ENCODE results near the gene PRND. TPM values are rescaled to one million over a fixed set of nuclear protein-coding genes. Genes with fewer than 3 reads are reported as not detected.

The PRND gene
- total and polyA plus RNA-seq, 2 donors (not counting 3 experiments of a cell fraction or from before 2014, with no cell fraction given), result 0.18 TPM; not detected in 1

GRCh38 chr20:4691753-4692152 lies 30.0 kb upstream of the PRND start:
- peaks cover 3% of the 10 kb centered on the region for H4K20me1 ChIP-seq (replicated peaks; ENCODE audit: control insufficient read depth, extremely low read depth, insufficient read depth, low read length)
- BruUV-seq (replicated peaks), result no TSS peak
- H3K9me1 ChIP-seq (replicated peaks; ENCODE audit: control insufficient read depth, extremely low read depth, insufficient read depth, low read length), result no peaks in the 10 kb centered on the region
- no peaks in the 10 kb centered on the region for H3K27me3 ChIP-seq (ENCODE audit: control insufficient read depth in 2 of 2, insufficient read depth in 2 of 2, low read length in 2 of 2)
- H3K27ac ChIP-seq (ENCODE audit: insufficient read depth, low read depth, low read length), result no peak overlapping the region
- H3K4me2 ChIP-seq (ENCODE audit: insufficient read depth, low read length), result no peak overlapping the region
- H3K36me3 ChIP-seq (ENCODE audit: control insufficient read depth in 2 of 2, extremely low read depth in 1 of 2, insufficient read depth in 2 of 2, low read length in 2 of 2), result peaks cover 0 to 6% of the 10 kb centered on the region in 2 experiments
- dilution Hi-C loops (cut with MboI; ENCODE audit: extremely low pct_ligation_motif_present, low sequenced_read_pairs), result no loop called here
- no peak overlapping the region for H3K9ac ChIP-seq (replicated peaks; ENCODE audit: extremely low read depth, insufficient read depth, low read length)
- CTCF ChIA-PET, result interaction anchor here (0.9 to 1.4 kb wide), 2 partner anchors 12 to 78 kb away, joined by 3 to 11 read pairs; no protein-coding TSS in a partner anchor
- intact Hi-C loops (cut with micrococcal nuclease), result no loop called here
- no peak overlapping the region for H3K4me3 ChIP-seq (replicated peaks in 1 of 3; ENCODE audit: insufficient read depth in 1 of 3, low read depth in 1 of 3, low read length in 3 of 3)
- H3K79me2 ChIP-seq (ENCODE audit: control insufficient read depth, insufficient read depth, low read length), result peaks cover 97% of the 10 kb centered on the region
- no peak overlapping the region for H2AFZ ChIP-seq (ENCODE audit: low read depth, low read length)
- peaks cover 15% of the 10 kb centered on the region for H3K4me1 ChIP-seq (ENCODE audit: control insufficient read depth, extremely low read depth, insufficient read depth, low read length)
- peak; percentile 21 for DNase-seq (ENCODE audit: low read depth, low spot score)
- TF ChIP-seq FOS (IDR thresholded peaks at IDR 0.05; ENCODE audit: borderline replicate concordance, insufficient read depth, low read length) (no peak), EZH2 (IDR thresholded peaks at IDR 0.05; ENCODE audit: borderline replicate concordance, low read depth, low read length, severe bottlenecking) (no peak), POLR2AphosphoS5 (IDR thresholded peaks at IDR 0.05; ENCODE audit: insufficient read depth, low read depth, low read length) (no peak), JUN (IDR thresholded peaks at IDR 0.05; ENCODE audit: borderline replicate concordance, insufficient read depth, insufficient read length, low read depth) (no peak), MAX (IDR thresholded peaks at IDR 0.05; ENCODE audit: insufficient read depth, insufficient read length) (no peak), MYC (IDR thresholded peaks at IDR 0.05; ENCODE audit: low read depth, low read length) (no peak), POLR2A (IDR thresholded peaks at IDR 0.05; ENCODE audit: low read depth, low read length) (no peak), GATA2 (IDR thresholded peaks at IDR 0.05; ENCODE audit: insufficient read depth, insufficient read length, low read depth, low read length) (no peak)
- TF ChIP-seq, protein P1, sequence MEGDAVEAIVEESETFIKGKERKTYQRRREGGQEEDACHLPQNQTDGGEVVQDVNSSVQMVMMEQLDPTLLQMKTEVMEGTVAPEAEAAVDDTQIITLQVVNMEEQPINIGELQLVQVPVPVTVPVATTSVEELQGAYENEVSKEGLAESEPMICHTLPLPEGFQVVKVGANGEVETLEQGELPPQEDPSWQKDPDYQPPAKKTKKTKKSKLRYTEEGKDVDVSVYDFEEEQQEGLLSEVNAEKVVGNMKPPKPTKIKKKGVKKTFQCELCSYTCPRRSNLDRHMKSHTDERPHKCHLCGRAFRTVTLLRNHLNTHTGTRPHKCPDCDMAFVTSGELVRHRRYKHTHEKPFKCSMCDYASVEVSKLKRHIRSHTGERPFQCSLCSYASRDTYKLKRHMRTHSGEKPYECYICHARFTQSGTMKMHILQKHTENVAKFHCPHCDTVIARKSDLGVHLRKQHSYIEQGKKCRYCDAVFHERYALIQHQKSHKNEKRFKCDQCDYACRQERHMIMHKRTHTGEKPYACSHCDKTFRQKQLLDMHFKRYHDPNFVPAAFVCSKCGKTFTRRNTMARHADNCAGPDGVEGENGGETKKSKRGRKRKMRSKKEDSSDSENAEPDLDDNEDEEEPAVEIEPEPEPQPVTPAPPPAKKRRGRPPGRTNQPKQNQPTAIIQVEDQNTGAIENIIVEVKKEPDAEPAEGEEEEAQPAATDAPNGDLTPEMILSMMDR (IDR thresholded peaks at IDR 0.05; ENCODE audit: extremely low read depth in 1 of 2, insufficient read depth in 1 of 2, low read depth in 1 of 2, low read length in 2 of 2), result no peak
- POLR2A ChIA-PET, result no interaction called here
- no peak for FAIRE-seq
- H3K9me3 ChIP-seq (replicated peaks; ENCODE audit: control insufficient read depth, insufficient read depth, low read length), result no peaks in the 10 kb centered on the region

Data from endothelial cell of umbilical vein (primary cell).